Upper lobe of left lung (tissue), 4 donors: ENCODE results near the gene DIP2C.

Experiments
- CTCF ChIP-seq, 6 experiments: fragments of 450-650 bp in 4 of 6; fragments of 200-600 bp in 2 of 6; sonication (generic) in 2 of 6; IDR thresholded peaks; one replicate each; pipeline ENCODE4 v1.5.1; 2016 to 2019; ENCODE audit warnings: antibody characterized with exemption in 6 of 6
- EP300 ChIP-seq, 4 donors: sonication (generic); formaldehyde crosslinking; IDR thresholded peaks; one replicate each; pipeline ENCODE4 v1.5.1; 2017; ENCODE audit warnings: antibody characterized with exemption in 4 of 4, control low read depth in 2 of 4
- POLR2A ChIP-seq, 4 donors: fragments of 450-650 bp; IDR thresholded peaks; one replicate each; pipeline ENCODE4 v1.5.1; 2016 to 2017; ENCODE audit warnings: antibody characterized with exemption in 4 of 4, mild to moderate bottlenecking in 2 of 4

GRCh38 chr10:543862-544822 lies 145.3 kb downstream of the DIP2C start:
- TF ChIP-seq CTCF (IDR thresholded peaks at IDR 0.05) (no peak), EP300 (IDR thresholded peaks at IDR 0.05) (no peak), POLR2A (IDR thresholded peaks at IDR 0.05) (no peak)
